Uterus (tissue), 4 donors: ENCODE results near the gene NLRC4. TPM values are rescaled to one million over a fixed set of nuclear protein-coding genes. Genes with fewer than 3 reads are reported as not detected.

Source experiments
- DNase-seq, 2 donors: peaks; one replicate each; pipeline ENCODE4 v3.0.0-alpha.2; 2019 to 2020
- H3K27ac ChIP-seq, 2 donors: fragments of 200-600 bp; sonication (generic); 1 replicate in 1 of 2; 2 replicates in 1 of 2; pipeline ENCODE4 v1.5.1; 2016 to 2018
- H3K27me3 ChIP-seq, 2 donors: fragments of 200-600 bp; sonication (generic); one replicate each; pipeline ENCODE4 v1.5.1; 2018 to 2019; ENCODE audit warnings: control low read depth in 1 of 2
- H3K36me3 ChIP-seq, 2 donors: fragments of 200-600 bp; sonication (generic); one replicate each; pipeline ENCODE4 v1.5.1; 2019; ENCODE audit warnings: control low read depth in 1 of 2
- H3K4me1 ChIP-seq, 2 donors: fragments of 200-600 bp; sonication (generic); one replicate each; pipeline ENCODE4 v1.5.1; 2018 to 2019; ENCODE audit warnings: control low read depth in 1 of 2
- H3K4me3 ChIP-seq, 2 donors: fragments of 200-600 bp; sonication (generic); 1 replicate in 1 of 2; 2 replicates in 1 of 2; pipeline ENCODE4 v1.5.1; 2018 to 2019; ENCODE audit warnings: mild to moderate bottlenecking in 1 of 2
- H3K9me3 ChIP-seq, 2 donors: fragments of 200-600 bp; sonication (generic); one replicate each; pipeline ENCODE4 v1.5.1; 2019; ENCODE audit warnings: control low read depth in 1 of 2
- CTCF ChIP-seq, 4 experiments: fragments of 200-600 bp in 2 of 4; fragments of 450-650 bp in 2 of 4; sonication (generic) in 2 of 4; IDR thresholded peaks; one replicate each; pipeline ENCODE4 v1.5.1; 2016 to 2019; ENCODE audit warnings: antibody characterized with exemption in 4 of 4, mild to moderate bottlenecking in 2 of 4, moderate library complexity in 1 of 4
- POLR2A ChIP-seq, 2 donors: fragments of 450-650 bp; IDR thresholded peaks; one replicate each; pipeline ENCODE4 v1.6.1; 2016; ENCODE audit warnings: antibody characterized with exemption in 2 of 2, mild to moderate bottlenecking in 1 of 2, moderate library complexity in 1 of 2
- intact Hi-C: fragments of 100-400 bp; cut with DNase I; formaldehyde crosslinking; loops from one replicate; pipeline ENCODE4 v1.15.1; 2023; ENCODE audit warnings: low total_unique reads
- total RNA-seq, 4 donors: library from RNA; depleted of rRNA in 3 of 4; stranded (reverse); fragments of >200 nt in 3 of 4; gene quantifications; one replicate each; pipeline versions ENCODE4 v1.1.0 to v1.2.4, GENCODE V29; 2014 to 2023
- donor health status: DM: yes; HTN: yes; CAD: no.

The NLRC4 gene
- total RNA-seq, 4 donors from 2014 or later: 0.26 to 1.5 (median 0.75) TPM

GRCh38 chr2:32231959-32232358 is 32.7 kb downstream of the NLRC4 start:
- no peaks in the 10 kb centered on the region for H3K36me3 ChIP-seq
- intact Hi-C loops: no loop called here
- no peaks in the 10 kb centered on the region for H3K27me3 ChIP-seq
- no peaks in the 10 kb centered on the region for H3K9me3 ChIP-seq
- no peak overlapping the region for H3K27ac ChIP-seq
- no peak for TF ChIP-seq POLR2A (IDR thresholded peaks at IDR 0.05)
- no peak for TF ChIP-seq CTCF (IDR thresholded peaks at IDR 0.05)
- H3K4me1 ChIP-seq: no peaks in the 10 kb centered on the region
- DNase-seq: no peak
- H3K4me3 ChIP-seq: no peak overlapping the region

- no peak for TF ChIP-seq CTCF (IDR thresholded peaks at IDR 0.05)
- TF ChIP-seq POLR2A (IDR thresholded peaks at IDR 0.05): no peak
- no peaks in the 10 kb centered on the region for H3K27me3 ChIP-seq
- no peaks in the 10 kb centered on the region for H3K9me3 ChIP-seq
- H3K36me3 ChIP-seq: no peaks in the 10 kb centered on the region
- H3K4me3 ChIP-seq: no peak overlapping the region
- DNase-seq: no peak
- no peak overlapping the region for H3K27ac ChIP-seq
- H3K4me1 ChIP-seq: no peaks in the 10 kb centered on the region
- intact Hi-C loops: no loop called here
Measured at GRCh38 chr2:32229635-32230034, 35.1 kb downstream of the NLRC4 start.

GRCh38 chr2:32228181-32228580 is 36.5 kb downstream of the NLRC4 start:
- DNase-seq: no peak
- H3K27me3 ChIP-seq: no peaks in the 10 kb centered on the region
- no peaks in the 10 kb centered on the region for H3K4me1 ChIP-seq
- H3K36me3 ChIP-seq: no peaks in the 10 kb centered on the region
- H3K27ac ChIP-seq: no peak overlapping the region
- no peak overlapping the region for H3K4me3 ChIP-seq
- intact Hi-C loops: no loop called here
- TF ChIP-seq CTCF (IDR thresholded peaks at IDR 0.05): no peak
- TF ChIP-seq POLR2A (IDR thresholded peaks at IDR 0.05): no peak
- H3K9me3 ChIP-seq: no peaks in the 10 kb centered on the region

- Histone ChIP-seq H3K27ac (no peak overlapping the region), H3K4me3 (no peak overlapping the region), H3K9me3 (no peaks in the 10 kb centered on the region), H3K36me3 (no peaks in the 10 kb centered on the region), H3K4me1 (no peaks in the 10 kb centered on the region), H3K27me3 (no peaks in the 10 kb centered on the region)
- DNase-seq: no peak
- no peak for TF ChIP-seq CTCF (IDR thresholded peaks at IDR 0.05)
- no peak for TF ChIP-seq POLR2A (IDR thresholded peaks at IDR 0.05)
- intact Hi-C loops: no loop called here
Measured at GRCh38 chr2:32227492-32227891, 37.2 kb downstream of the NLRC4 start.

GRCh38 chr2:32222966-32223365 is 41.7 kb downstream of the NLRC4 start:
- H3K27me3 ChIP-seq: no peaks in the 10 kb centered on the region
- H3K9me3 ChIP-seq: no peaks in the 10 kb centered on the region
- H3K27ac ChIP-seq: no peak overlapping the region
- intact Hi-C loops: no loop called here
- no peak for DNase-seq
- no peak for TF ChIP-seq CTCF (IDR thresholded peaks at IDR 0.05)
- TF ChIP-seq POLR2A (IDR thresholded peaks at IDR 0.05): no peak
- H3K36me3 ChIP-seq: no peaks in the 10 kb centered on the region
- H3K4me3 ChIP-seq: no peak overlapping the region
- no peaks in the 10 kb centered on the region for H3K4me1 ChIP-seq
